ENCODE measurements around the gene GALNT8.
"Not testable (repeated sequence)": the region's sequence is repeated elsewhere in the genome, so short reads cannot be mapped to it uniquely, and the experiment has no call there.

The GALNT8 gene

DNA sequence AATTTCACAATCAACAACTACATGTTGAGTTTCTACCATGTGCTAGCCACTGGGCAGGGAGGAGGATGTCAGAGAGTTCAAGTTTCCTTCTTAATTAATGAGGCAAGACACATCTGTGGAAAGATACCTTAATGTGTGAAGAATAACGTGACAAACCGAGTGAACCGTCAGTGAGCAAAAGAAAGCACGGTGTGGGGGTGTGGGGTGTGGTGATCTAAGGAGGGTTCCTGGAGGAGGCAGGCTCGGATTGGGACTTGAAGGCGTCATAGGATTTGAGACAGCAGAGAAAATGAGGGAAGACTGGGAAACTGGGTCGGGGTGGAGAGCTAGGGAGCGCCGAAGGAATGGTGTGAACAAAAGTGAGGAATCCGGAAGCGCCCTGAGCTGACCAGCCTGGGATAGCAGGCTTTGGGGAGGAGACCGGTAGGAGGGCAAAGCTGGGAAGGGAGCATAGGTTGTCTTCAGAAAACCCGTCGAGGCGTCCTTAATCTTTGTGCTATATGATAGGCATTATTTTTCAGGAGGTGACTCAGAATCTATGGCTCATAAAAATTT is 22.3 kb downstream of the GALNT8 start:
- no peak for DNase-seq (ENCODE audit: low read depth in 2 of 2, low spot score in 1 of 2)

- no peak for DNase-seq (ENCODE audit: low read depth in 2 of 2, low spot score in 1 of 2)
Observed at GRCh38 chr12:4743046-4743445, 22.8 kb downstream of the GALNT8 start.

DNA sequence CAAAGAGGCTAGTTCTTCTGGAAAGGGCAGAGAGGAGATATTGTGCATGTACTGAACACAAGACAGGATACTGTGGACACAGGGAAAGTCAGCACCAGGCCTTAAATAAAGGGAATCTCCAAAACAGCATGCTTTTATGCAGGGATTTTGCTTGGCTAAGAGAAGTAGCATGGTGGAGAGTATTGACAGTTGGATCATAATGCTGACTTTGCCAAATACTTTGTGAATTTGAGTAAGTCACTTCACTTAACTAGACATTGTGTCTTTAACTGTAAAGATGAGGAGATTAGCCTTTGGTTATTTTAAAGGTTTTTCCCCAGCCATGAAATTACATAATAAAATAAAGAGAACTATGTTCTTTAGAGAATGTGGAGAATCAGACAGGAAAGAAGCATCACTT is 24.5 kb downstream of the GALNT8 start:
- no peak for DNase-seq (ENCODE audit: low read depth in 2 of 2, low spot score in 1 of 2)

DNA sequence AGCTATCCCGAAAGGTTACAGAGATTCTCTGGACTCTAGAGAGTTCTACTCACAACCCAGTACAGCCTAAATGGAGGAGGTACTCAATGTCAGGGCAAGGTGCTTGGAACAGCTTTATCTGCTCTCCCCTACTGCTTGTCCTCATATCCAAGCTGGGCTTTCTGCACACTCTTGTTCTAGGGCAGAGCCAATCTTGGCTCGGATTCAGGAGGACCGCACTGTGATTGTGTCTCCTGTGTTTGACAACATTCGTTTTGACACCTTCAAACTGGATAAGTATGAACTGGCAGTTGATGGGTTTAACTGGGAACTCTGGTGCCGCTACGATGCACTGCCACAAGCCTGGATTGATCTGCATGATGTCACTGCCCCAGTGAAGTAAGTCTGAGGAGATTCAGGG is 25.0 kb downstream of the GALNT8 start:
- no peak for DNase-seq (ENCODE audit: low read depth in 2 of 2, low spot score in 1 of 2)

DNA sequence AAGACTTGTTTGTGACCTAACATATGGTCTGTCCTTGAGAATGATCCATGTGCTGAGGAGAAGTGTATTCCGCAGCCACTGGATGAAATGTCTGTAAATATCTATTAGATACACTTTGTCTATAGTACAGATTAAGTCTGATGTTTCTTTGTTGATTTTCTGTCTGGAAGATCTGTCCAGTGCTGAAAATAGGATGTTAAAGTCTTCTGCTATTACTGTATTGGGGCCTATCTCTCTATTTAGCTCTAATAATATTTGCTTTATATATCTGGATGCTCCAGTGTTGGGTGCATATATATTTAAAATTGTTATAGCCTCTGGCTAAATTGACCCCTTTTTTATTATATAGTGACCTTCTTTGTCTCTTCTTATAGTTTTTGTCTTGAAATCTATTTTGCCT is 31.5 kb downstream of the GALNT8 start:
- DNase-seq (ENCODE audit: low read depth in 2 of 2, low spot score in 1 of 2): not testable (repeated sequence)

DNA sequence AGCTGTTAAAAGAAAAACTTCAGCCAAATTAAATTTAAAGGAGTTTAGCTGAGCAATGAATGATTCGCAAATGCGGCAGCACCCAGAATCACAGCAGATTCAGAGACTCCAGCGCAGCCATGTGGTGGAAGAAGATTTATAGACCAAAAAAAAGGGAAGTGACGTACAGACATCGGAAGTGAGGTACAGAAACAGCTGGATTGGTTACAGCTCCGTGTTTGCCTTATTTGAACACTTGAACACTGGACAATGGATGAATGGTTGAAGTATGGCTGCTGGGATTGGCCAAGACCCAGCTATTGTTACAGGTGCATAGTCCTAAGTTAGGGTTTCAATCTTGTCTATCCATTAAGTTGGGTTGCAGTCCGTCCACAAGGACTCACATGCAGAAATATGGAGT is 42.6 kb downstream of the GALNT8 start:
- DNase-seq (ENCODE audit: low read depth in 2 of 2, low spot score in 1 of 2): no peak

- no peak for DNase-seq (ENCODE audit: low read depth in 2 of 2, low spot score in 1 of 2)
Observed at GRCh38 chr12:4763549-4763948, 43.3 kb downstream of the GALNT8 start.

DNA sequence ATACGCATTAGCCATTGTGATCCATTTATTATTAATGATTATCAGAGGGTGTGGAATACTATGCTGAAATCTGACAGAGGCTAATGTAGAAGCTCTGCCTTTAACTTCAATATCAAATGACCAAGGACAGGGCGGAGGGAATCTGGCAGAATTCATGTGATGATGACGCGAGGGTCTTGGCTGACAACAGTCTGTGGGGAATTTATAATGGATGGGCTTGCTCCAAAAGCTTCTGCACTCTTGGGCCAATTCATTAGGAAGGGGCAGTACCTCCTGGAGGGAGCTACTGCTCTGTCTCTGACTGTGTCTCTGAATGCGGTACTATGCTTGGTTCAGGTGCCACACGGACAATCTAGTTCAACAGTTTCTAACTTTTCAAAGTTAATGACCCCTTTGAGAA is 46.2 kb downstream of the GALNT8 start:
- no peak for DNase-seq (ENCODE audit: low read depth in 2 of 2, low spot score in 1 of 2)

DNA sequence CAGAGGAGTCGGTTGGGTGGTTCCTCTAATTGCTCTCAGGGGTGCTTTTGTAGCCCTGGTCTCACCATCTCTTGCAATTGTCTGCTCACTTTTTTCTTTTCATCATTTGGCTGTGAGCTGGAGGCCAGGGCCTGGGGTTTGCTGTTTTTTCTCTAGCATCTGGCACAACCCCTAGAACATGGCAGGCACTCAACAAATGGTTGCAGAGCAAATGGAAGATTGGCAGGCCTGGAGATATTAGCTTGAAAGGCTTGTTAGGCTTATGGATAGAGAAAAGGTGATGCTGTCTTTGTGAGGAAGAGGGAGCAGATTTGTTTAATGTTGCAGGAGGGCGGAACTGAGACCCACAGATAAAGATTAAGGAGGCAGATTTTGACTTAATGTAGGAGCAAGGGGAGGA is 47.0 kb downstream of the GALNT8 start:
- no peak for DNase-seq (ENCODE audit: low read depth in 2 of 2, low spot score in 1 of 2)

DNA sequence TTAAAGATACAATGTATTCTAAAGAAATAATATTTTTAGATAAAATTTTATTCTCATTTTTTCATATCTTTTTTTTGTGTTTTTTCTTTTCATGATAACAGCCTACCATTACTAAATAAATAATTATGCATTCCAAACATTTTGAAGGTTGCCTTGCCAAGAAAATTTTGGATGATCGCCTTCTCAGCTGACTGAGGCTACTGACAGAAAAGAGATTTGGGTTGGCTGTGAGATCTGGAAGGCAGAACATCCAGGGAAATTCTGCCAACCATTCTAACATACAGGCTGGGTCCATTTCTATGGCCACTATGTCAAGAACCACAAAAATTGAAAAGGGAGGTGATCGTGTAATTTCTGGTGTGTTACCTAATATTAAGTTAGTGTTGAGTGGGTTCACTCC is 48.1 kb downstream of the GALNT8 start:
- DNase-seq (ENCODE audit: low read depth in 2 of 2, low spot score in 1 of 2): no peak

GRCh38 chr12:4769073-4769472 is 48.9 kb downstream of the GALNT8 start:
- DNase-seq (ENCODE audit: low read depth in 2 of 2, low spot score in 1 of 2): no peak

- no peak for DNase-seq (ENCODE audit: low read depth in 2 of 2, low spot score in 1 of 2)
Observed at GRCh38 chr12:4771172-4771959, 51.2 kb downstream of the GALNT8 start.

DNA sequence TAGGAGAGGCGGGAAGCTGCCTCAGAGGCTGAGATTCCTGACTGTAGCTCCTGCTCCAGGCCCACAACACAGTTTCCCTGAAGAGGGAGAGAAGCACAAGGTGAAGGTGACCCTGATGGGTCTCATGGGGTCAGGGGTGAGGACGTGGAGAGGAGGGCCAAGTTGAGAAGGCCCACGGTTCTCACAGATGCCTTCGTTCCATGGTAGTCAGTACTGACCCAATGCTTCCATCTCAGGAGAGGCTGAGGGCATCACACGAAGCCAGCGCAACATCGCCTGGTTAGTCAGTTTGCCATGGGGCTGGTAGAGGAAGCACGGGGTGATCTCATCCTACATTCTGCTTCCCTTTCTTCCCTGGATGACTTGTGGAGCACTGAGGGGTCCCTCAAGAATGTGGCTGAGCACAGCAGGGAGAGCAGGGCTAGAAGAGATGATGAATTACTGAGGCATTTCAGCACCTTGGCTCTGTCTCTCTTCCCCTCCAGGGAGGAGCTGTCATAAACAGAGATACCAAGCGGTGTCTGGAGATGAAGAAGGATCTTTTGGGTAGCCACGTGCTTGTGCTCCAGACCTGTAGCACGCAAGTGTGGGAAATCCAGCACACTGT is 51.9 kb downstream of the GALNT8 start:
- DNase-seq (ENCODE audit: low read depth in 2 of 2, low spot score in 1 of 2): no peak

DNA sequence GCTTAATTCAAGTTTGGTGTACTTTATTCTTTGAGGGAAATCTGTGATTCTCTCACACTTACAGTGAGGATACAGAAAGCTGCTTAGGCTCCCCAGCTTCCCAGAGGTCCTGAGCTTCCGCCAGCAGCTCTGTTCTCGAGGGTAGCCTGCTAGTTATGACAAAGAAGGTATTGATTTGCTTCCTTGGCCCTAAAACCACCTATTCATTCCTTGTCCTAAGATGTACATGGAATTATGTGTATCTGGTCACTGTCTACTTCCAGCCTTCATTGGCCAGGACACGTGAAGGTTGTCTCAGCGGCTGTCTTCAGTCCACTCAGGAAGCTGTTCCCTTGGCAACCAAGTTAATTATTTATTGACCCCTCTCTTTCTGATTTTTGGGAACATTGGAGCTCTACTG is 55.7 kb downstream of the GALNT8 start:
- no peak for DNase-seq (ENCODE audit: low read depth in 2 of 2, low spot score in 1 of 2)

DNA sequence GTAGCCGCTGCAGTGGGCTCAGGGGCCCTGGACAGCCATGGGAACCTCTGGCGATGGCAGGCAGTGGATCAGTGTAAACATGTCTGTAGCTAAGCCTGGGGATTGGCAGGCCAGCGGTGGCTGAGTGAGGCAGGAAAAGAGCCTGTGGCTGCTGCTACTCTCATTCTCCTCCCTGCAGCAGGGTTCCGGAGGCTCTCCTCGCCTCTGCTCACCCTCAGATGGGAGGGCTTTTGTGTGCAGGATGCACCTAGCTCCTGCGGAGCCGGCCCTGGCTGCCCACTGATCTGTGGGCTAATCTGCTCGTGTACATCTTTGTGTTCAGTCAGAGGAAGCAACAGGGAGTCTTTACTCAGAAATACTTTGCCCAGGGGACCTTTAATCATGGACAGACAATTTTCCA is 59.5 kb downstream of the GALNT8 start:
- DNase-seq (ENCODE audit: low read depth in 2 of 2, low spot score in 1 of 2): no peak

- DNase-seq (ENCODE audit: low read depth in 2 of 2, low spot score in 1 of 2): no peak
Observed at GRCh38 chr12:4780641-4781611, 60.7 kb downstream of the GALNT8 start.

DNA sequence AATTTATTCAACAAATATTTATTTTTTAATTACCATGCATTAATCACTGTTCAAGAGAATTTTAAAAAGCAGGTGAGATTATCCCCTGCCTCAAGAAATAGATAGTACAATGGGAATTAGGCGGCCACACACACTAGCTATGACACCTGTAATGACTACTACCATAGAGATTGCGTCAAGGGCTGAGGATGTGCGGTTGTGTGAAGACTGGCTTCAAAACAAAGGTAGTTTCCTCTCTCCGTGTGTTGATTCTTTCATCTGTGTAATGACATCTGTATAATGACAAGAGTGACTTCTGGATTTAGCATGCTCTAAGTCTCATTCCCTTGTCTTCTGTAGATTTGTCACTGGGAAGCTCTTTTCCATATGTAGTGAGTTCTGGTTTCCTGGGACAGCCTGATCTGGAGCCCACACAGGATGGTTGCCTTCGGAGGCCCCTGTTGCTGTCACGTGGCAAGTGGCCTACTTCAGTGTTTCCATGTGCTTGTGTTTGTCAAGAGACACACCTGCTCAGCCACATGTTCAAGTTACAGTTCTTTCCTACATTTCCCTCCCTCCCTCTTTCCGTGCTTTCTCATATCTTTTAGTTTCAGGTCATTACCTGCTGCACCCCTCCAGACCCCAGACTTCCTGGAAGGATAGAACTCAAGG is 64.3 kb downstream of the GALNT8 start:
- no peak for DNase-seq (ENCODE audit: low read depth in 2 of 2, low spot score in 1 of 2)

DNA sequence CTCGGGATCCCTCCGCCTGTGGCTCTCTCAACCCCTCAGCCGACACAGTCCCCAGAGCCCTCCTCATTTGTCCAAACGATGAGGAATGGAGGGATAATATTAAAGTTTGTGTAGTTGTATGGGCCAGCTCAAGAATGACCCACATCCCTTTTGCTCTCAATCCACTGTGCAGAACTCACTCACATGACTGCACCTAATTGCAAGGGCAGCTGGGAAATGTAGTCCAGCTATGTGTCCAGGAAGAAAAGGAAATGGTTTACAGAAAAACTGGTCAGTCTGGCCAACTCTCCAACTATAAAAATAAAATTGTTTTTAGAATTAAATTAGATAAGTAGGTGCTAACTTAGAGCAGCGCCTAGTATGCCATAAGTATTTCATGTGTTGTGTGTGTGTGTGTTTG is 66.6 kb downstream of the GALNT8 start:
- DNase-seq (ENCODE audit: low read depth in 2 of 2, low spot score in 1 of 2): no peak

DNA sequence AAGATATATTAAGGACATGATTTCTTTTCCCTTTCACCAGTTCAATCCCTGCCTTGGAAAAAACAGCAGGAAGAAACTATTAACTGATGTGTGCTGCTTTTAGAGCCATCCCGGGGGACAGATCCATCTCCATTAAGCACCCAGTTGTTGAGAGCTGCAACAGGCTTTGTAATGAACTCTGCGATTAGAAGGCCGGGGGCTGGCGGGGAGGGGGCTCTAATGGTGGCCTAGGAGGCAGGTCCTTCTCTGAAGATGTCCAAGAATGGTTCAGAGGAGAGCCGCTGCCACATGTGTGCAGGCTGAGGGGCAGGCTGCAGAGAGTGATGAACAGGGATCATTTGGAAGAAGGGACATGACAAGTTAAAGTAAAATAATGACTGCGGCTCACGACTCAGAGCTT is 67.8 kb downstream of the GALNT8 start:
- no peak for DNase-seq (ENCODE audit: low read depth in 2 of 2, low spot score in 1 of 2)

DNA sequence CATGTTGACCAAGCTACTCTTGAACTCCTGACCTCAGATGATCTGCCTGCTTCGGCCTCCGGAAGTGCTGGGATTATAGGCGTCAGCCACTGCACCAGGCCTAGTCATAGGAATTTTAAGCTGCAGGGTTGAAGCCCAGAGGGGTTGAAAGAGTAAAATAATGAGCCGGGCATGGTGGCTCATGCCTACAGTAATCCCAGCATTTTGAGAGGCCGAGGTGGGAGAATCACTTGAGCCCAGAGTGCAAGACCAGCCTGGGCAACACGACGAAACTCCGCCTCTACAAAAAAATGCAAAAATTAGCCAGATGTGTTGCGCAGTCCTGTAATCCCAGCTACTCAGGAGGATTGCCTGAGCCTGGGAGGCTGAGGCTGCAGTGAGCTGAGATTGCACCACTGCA is 69.6 kb downstream of the GALNT8 start:
- DNase-seq (ENCODE audit: low read depth in 2 of 2, low spot score in 1 of 2): no peak

DNA sequence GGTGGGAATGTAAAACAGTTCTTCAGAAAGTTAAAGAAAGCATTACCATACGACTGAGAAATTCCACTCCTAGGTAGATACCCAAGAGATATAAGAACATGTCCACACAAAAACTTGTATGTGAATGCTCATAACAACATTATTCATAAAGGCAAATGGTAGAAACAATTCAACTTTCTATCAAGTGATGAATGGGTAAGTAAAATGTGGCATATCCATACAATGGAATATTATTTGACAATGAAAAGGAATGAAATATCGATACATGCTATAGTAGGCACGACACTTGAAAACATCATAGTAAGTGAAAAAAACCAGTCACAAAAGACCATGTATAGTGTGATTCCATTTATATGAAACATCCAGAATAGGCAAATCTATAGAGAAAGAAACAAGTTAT is 71.3 kb downstream of the GALNT8 start:
- no peak for DNase-seq (ENCODE audit: low read depth in 2 of 2, low spot score in 1 of 2)

Data from stimulated activated CD8-positive, alpha-beta memory T cell treated with anti-CD3 and anti-CD28 coated beads, Interleukin-4, amount 100 ng/mL, for 1 hour (primary cell).